Subcutaneous preadipocyte (primary cell): ENCODE results near the gene NPR1. TPM values are rescaled to one million over a fixed set of nuclear protein-coding genes. Genes with fewer than 3 reads are reported as not detected.

Experiments used
- small RNA-seq: library from RNA; depleted of rRNA; stranded (forward); fragments of <200 nt; gene quantifications from one replicate; pipeline ENCODE3, GENCODE V24; 2012
- total RNA-seq: library from RNA; depleted of rRNA; stranded (reverse); fragments of >200 nt; gene quantifications from 2 replicates; pipeline ENCODE4 v1.2.3, GENCODE V29; 2012

The NPR1 gene
- total RNA-seq = 6.2 and 6.3 TPM in 2 replicates

GRCh38 chr1:153678519-153679336 lies at the start of gene NPR1:
Gene NPR1 (plus strand): TSS chr1:153678688. CDS start chr1:153679109, 421 bp downstream.

GRCh38 chr1:153633754-153634665 lies 44.5 kb upstream of the NPR1 start, which contains the start of gene CHTOP:
Gene CHTOP (plus strand): TSS chr1:153634066. CDS start chr1:153636589, 2,523 bp downstream.

GRCh38 chr1:153658400-153659174 lies 19.9 kb upstream of the NPR1 start, which contains the start of gene SNAPIN:
Gene SNAPIN (plus strand): TSS chr1:153658703. CDS start chr1:153658744, 41 bp downstream.

DNA sequence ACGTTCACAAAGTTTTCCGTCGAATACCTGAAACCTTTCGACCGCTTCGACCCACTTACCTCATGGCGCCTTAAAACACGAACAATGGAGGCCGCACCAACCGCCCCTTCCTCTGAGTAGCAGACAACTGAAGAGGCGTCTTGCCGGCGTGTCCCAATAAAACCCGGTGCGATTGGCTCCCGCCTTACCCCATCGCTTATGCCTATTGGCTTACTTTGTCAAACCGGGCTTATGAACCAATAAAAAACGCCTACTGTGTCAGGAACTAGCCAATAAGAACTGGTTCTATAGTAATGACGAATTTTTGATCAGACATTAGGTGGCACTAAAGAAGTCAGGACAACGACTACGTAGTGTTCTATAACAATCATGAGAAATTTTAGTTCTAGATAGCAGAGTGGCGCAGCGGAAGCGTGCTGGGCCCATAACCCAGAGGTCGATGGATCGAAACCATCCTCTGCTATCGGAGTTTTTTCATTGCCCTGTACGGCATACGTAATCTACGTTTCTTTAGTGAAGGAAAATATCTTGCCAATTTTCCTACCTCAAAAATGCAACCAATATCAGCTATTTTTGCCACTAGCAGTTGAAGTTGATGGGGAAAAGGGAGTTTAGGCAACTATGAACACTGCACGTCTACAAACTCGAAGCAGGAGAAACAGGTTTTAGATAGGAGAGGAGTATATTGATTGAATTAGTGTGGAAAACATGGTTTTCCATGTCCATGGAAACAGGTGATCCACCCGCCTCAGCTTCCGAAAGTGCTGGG lies 7.4 kb upstream of the NPR1 start, which contains the start of gene ILF2:
Gene ILF2, minus strand, starts transcription at position 135 of the 769 bp plus-strand sequence. Its CDS starts 71 bp downstream, at position 64.

DNA sequence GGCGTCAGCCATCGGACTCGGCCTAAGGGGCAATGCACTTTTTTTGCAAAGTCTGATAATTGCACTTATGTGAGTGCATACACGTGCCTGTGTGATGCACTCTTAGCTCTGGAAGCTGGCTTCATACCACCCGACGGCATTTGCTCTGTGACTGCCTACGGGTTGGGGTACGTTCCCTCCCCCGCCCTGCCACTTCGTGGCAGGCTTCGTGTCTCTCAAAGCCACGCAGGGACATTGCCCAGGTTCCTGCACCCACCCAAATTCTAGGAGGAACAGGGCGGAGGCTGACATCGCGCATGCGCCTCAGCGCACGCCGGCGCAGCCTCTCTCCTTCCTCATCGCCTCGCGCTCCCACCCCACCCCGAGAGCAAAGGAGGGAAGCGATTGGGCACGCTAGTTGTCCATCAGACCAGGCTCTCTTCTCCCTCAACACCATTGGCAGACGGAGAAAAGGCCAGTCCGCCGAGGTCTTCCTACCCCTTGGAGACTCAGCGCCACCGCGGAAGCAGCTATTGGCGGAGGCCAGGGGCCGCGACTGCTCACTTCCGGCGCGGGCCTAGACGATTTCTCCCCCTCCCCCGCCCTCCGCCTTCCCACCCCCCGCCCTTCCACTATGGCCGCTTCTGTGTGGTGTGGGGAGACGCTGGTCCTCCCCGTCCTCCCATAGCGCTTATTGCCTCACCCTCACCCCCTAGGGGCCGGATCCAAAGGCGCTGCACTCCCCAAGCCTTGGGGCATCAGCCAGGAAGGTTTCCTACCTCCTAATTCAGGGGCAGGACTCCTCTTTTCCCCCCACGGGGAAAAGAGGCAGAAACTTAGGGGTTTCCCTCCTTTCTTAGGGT lies 49.2 kb downstream of the NPR1 start, which contains the start of gene INTS3:
Gene INTS3, plus strand, starts transcription at position 588 of the 842 bp plus-strand sequence. CDS start 585 bp downstream, outside the sequence.

Small RNAs within 50 kb of the gene (small RNA-seq; reads per million reads assigned to genes)
- not detected for gene MIR8083
- not detected for gene RF00019
- gene RN7SL372P = not detected

Other genes starting within 250 kb of the NPR1 start
- gene S100A7, start 218.0 kb upstream of the NPR1 start, total RNA-seq = not detected in 2 replicates
- gene S100A6, start 142.7 kb upstream of the NPR1 start, total RNA-seq = 1,114 and 1,653 TPM in 2 replicates
- 0.37 and 0.39 TPM in 2 replicates for gene S100A5, start 137.8 kb upstream of the NPR1 start, total RNA-seq
- gene S100A4, start 132.9 kb upstream of the NPR1 start, total RNA-seq = 432 and 695 TPM in 2 replicates
- 18.6 and 22.0 TPM in 2 replicates for gene S100A3, start 129.4 kb upstream of the NPR1 start, total RNA-seq
- gene S100A2, start 112.8 kb upstream of the NPR1 start, total RNA-seq = 1.5 and 1.6 TPM in 2 replicates
- 537 and 634 TPM in 2 replicates for gene S100A16, start 65.6 kb upstream of the NPR1 start, total RNA-seq
- 0.39 and 0.73 TPM in 2 replicates for gene S100A14, start 62.4 kb upstream of the NPR1 start, total RNA-seq
- gene S100A13, start 51.2 kb upstream of the NPR1 start, total RNA-seq = 75.7 and 148 TPM in 2 replicates
- not detected in 2 replicates for gene S100A1, start 50.3 kb upstream of the NPR1 start, total RNA-seq
- 33.1 and 46.3 TPM in 2 replicates for gene CHTOP, start 44.6 kb upstream of the NPR1 start, total RNA-seq
- 45.6 and 50.6 TPM in 2 replicates for gene SNAPIN, start 20.0 kb upstream of the NPR1 start, total RNA-seq
- gene ILF2, start 7.7 kb upstream of the NPR1 start, total RNA-seq = 162 and 184 TPM in 2 replicates
- gene INTS3, start 49.4 kb downstream of the NPR1 start, total RNA-seq = 40.4 and 53.8 TPM in 2 replicates
- gene SLC27A3, start 96.7 kb downstream of the NPR1 start, total RNA-seq = 14.3 and 19.4 TPM in 2 replicates
- gene GATAD2B, start 244.3 kb downstream of the NPR1 start, total RNA-seq = 5.9 and 8.6 TPM in 2 replicates